Neutrophil (primary cell): Measurements from ENCODE around the gene SNRNP27.

Experiments used
- H3K27ac ChIP-seq: fragments of 200-600 bp; sonication (generic); 2 replicates; pipeline ENCODE4 v1.5.1; 2016; ENCODE audit warnings: mild to moderate bottlenecking, moderate library complexity
- H3K27me3 ChIP-seq: fragments of 200-600 bp; sonication (generic); 2 replicates; pipeline ENCODE4 v1.6.0; 2016; ENCODE audit warnings: mild to moderate bottlenecking
- H3K36me3 ChIP-seq: fragments of 200-600 bp; sonication (generic); 2 replicates; pipeline ENCODE4 v1.5.1; 2017
- H3K4me1 ChIP-seq, 2 experiments: fragments of 200-600 bp in 1 of 2; sonication (generic) in 1 of 2; 1 replicate in 1 of 2; 2 replicates in 1 of 2; pipeline versions ENCODE4 v1.5.1 to v1.6.1; 2013 to 2016; ENCODE audit warnings: low read depth in 1 of 2, low read length in 1 of 2, mild to moderate bottlenecking in 1 of 2, moderate library complexity in 1 of 2; ENCODE audit not compliant: control insufficient read depth in 1 of 2, insufficient read depth in 1 of 2
- H3K4me3 ChIP-seq, 2 experiments: fragments of 200-600 bp in 1 of 2; sonication (generic) in 1 of 2; 1 replicate in 1 of 2; 2 replicates in 1 of 2; pipeline ENCODE4 v1.5.1; 2013 to 2016; ENCODE audit warnings: low read depth in 1 of 2, low read length in 1 of 2, mild to moderate bottlenecking in 1 of 2, moderate library complexity in 1 of 2
- H3K9me3 ChIP-seq: fragments of 200-600 bp; sonication (generic); 2 replicates; pipeline ENCODE4 v1.5.1; 2016
- TF ChIP-seq, protein P1 (sequence below): fragments of 200-600 bp; sonication (generic); IDR thresholded peaks from 2 replicates; pipeline ENCODE4 v1.5.1; 2016; ENCODE audit warnings: antibody characterized with exemption

SNRNP27 gene

DNA sequence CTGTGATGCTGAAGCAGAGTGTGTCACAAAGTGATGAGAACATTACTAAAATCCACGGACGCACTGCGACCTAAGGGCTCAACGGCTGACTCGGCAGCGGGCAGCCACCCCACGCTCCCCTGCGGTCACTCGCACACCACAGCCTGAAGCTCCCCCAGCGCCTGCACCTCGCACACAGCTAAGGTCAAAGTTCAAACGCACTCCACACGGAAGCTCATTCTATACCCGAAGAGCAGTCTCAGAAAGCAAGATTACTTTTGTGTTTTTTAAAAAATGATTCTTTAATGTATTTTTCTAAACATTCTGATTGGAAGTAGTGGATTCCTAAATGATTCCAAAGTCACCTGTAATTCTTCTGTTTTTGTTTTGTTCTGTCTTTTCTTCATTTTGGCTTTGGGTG lies 46.0 kb downstream of the SNRNP27 start:
- TF ChIP-seq, protein P1, sequence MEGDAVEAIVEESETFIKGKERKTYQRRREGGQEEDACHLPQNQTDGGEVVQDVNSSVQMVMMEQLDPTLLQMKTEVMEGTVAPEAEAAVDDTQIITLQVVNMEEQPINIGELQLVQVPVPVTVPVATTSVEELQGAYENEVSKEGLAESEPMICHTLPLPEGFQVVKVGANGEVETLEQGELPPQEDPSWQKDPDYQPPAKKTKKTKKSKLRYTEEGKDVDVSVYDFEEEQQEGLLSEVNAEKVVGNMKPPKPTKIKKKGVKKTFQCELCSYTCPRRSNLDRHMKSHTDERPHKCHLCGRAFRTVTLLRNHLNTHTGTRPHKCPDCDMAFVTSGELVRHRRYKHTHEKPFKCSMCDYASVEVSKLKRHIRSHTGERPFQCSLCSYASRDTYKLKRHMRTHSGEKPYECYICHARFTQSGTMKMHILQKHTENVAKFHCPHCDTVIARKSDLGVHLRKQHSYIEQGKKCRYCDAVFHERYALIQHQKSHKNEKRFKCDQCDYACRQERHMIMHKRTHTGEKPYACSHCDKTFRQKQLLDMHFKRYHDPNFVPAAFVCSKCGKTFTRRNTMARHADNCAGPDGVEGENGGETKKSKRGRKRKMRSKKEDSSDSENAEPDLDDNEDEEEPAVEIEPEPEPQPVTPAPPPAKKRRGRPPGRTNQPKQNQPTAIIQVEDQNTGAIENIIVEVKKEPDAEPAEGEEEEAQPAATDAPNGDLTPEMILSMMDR: no peak
- Histone ChIP-seq H3K4me1 (peaks cover 100% of the 10 kb centered on the region in 2 experiments), H3K27me3 (no peaks in the 10 kb centered on the region), H3K27ac (peak overlapping the region; percentile 99), H3K36me3 (peaks cover 98% of the 10 kb centered on the region), H3K9me3 (peaks cover 7% of the 10 kb centered on the region), H3K4me3 (peak overlapping the region; percentile 1 to 13)

DNA sequence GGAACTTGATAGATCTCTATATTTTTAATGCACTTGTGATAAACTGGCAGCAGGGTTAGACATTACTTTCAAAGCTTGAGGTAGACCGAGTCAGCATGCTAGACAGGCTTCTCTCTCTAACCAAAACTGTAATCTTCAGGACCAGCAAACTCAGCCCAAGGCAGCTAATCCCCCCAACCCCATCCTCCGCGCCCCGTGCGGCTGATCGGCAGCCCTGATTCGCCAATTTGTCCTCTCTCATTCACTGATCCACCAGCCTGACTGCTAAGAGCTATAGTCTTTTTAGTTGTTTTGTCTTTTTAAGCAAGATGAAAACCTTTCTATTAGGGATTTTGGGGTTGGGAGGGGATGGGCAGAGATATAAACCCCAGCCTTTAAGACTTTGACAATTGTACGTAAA lies 46.9 kb downstream of the SNRNP27 start:
- Histone ChIP-seq H3K4me3 (peak overlapping the region in 1 of 2 experiments; percentile 13), H3K36me3 (peaks cover 92% of the 10 kb centered on the region), H3K27ac (peak overlapping the region; percentile 99), H3K27me3 (no peaks in the 10 kb centered on the region), H3K4me1 (peaks cover 100% of the 10 kb centered on the region in 2 experiments), H3K9me3 (peaks cover 3% of the 10 kb centered on the region)
- TF ChIP-seq, protein P1: no peak

DNA sequence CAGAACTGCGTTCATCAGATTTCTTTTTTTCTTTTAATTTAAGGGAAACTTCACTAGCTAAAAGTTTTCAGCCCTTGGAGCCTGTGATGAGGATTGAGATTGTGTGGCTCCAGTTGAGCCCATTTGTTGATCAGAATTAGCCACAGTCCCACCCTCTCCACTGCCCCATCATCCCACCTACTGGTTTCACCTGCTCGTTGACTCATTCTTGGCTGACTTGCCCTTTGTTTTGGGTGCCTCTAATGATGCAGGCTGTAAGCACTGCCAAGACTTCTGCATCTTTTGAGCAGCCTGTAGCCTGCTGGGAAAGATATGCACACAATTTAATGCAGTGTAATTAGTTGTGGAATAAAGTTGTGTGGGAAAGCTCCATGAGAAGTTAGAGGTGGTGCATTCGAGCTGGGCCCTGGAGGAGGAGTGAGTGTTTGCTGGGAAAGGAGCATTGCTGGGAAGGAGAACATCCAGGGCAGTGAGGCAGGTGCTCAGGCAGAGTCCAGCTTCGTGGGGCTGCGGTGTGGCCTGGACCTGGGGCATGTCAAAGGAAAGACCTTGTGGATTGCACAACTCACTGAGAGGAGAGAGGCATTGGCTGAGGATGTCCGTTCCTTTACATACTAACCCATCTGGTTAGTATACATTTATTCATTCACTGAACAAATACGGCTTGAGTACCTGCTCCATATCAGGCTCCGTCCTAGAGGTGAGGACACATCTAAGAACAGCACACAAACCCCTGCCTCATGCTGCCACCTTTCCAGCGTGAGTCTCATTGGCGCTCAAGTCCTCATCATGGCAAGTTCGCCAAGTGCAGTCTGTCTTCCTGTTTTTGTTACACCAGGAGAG lies 49.5 kb downstream of the SNRNP27 start:
- peaks cover 67% of the 10 kb centered on the region for H3K36me3 ChIP-seq

DNA sequence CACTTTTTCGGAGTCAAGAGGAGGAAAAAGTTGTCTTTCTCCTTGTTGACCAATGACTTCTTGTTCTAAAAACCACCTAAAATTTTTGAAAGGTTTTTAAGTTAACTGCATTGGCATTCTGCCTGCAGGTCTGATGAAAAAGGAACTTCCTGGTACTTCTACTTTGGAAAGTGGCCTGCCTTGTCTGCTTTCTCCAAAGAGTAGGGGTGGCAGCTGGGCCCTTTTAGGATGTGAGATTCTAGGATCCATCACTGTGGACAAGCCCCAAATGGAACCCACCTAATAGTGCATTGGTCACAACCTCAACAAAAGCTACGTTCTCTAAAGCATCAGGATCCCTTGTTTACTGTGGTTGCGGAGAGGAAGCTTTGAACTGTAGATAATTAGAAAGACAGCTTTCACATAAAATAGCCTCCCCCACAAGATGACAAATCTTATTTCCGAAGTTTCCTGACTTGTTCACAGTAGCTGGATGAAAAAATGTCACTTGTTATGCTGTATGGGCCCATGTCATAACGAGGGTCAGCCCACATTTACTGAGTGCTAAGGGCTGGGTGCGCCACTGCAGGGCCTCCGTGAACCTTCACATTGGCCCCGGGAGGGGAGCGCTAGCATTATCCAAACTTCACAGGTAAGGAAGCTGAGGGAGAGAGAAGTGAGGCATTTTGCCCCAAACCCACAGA lies 50.2 kb downstream of the SNRNP27 start:
- H3K36me3 ChIP-seq: peaks cover 59% of the 10 kb centered on the region
- peak overlapping the region; percentile 99 for H3K27ac ChIP-seq

More for the DNA sequence above, 49.5 kb downstream of the SNRNP27 start:
- H3K9me3 ChIP-seq: peaks cover 3% of the 10 kb centered on the region
- TF ChIP-seq, protein P1: no peak
- peak overlapping the region; percentile 99 for H3K27ac ChIP-seq
- H3K4me1 ChIP-seq: peaks cover 100% of the 10 kb centered on the region in 2 experiments
- H3K27me3 ChIP-seq: no peaks in the 10 kb centered on the region
- H3K4me3 ChIP-seq: peak overlapping the region; percentile 6 to 45

DNA sequence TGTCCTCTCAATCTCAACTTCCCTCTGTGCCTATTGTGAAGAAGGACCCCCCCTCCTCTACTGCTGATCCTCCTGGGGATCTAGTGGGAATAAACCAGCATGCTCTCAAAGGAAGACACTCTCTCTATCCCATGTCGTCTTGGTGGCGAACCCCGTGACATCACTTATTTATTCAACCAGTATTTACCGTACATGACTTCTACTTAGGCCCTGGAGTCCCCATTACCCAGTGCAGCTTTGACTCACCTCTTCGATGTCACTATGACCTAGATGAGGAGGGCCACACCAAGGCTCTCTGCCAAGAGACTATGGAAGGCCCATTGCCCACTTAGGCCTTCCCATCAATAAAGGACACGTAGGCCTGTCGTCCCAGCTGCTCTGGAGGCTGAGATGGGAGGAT lies 51.0 kb downstream of the SNRNP27 start:
- H3K9me3 ChIP-seq: peaks cover 3% of the 10 kb centered on the region
- H3K4me3 ChIP-seq: peak overlapping the region; percentile 44 to 45
- peaks cover 100% of the 10 kb centered on the region in 2 experiments for H3K4me1 ChIP-seq
- TF ChIP-seq, protein P1: no peak
- H3K27me3 ChIP-seq: no peaks in the 10 kb centered on the region
- peaks cover 51% of the 10 kb centered on the region for H3K36me3 ChIP-seq
- peak overlapping the region; percentile 99 for H3K27ac ChIP-seq

More for the DNA sequence above, 50.2 kb downstream of the SNRNP27 start:
- Histone ChIP-seq H3K9me3 (peaks cover 3% of the 10 kb centered on the region), H3K4me1 (peaks cover 100% of the 10 kb centered on the region in 2 experiments), H3K27me3 (no peaks in the 10 kb centered on the region), H3K4me3 (peak overlapping the region; percentile 44 to 45)
- TF ChIP-seq, protein P1: no peak
